ENCODE results near the gene AHCYL2.

Gene AHCYL2

DNA sequence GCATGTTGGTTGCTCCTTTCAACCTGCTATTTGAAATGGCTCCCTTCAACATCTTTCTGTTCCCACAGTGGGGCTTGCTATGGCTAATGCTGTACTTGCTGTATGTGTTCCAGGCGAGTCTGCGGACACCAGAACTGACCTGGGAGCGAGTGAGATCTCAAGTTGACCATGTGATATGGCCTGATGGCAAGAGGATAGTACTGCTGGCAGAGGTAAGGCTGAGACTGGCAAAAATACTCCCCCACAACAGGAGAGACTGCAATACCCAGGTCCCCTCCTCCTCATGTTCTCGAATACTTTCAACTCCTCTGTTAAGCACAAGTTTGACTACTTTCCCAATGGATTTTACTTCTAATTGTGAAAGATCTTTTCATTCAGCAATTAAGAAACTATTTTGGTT, 197.9 kb downstream of the AHCYL2 start:
- H3K4me3 ChIP-seq (ENCODE audit: low read length): no peak overlapping the region
- no peaks in the 10 kb centered on the region for H4K20me1 ChIP-seq (ENCODE audit: control insufficient read depth, insufficient read depth, low read depth, low read length)
- no peaks in the 10 kb centered on the region for H3K36me3 ChIP-seq (ENCODE audit: control insufficient read depth, low read length)
- H3K27ac ChIP-seq (ENCODE audit: low read depth, low read length): no peak overlapping the region
- peaks cover 7% of the 10 kb centered on the region for H3K4me1 ChIP-seq (ENCODE audit: control insufficient read depth, low read length)
- no peaks in the 10 kb centered on the region for H3K27me3 ChIP-seq (ENCODE audit: control insufficient read depth, low read length)
- no peaks in the 10 kb centered on the region for H3F3A ChIP-seq (ENCODE audit: control insufficient read depth, insufficient read depth)
- TF ChIP-seq, protein P1, sequence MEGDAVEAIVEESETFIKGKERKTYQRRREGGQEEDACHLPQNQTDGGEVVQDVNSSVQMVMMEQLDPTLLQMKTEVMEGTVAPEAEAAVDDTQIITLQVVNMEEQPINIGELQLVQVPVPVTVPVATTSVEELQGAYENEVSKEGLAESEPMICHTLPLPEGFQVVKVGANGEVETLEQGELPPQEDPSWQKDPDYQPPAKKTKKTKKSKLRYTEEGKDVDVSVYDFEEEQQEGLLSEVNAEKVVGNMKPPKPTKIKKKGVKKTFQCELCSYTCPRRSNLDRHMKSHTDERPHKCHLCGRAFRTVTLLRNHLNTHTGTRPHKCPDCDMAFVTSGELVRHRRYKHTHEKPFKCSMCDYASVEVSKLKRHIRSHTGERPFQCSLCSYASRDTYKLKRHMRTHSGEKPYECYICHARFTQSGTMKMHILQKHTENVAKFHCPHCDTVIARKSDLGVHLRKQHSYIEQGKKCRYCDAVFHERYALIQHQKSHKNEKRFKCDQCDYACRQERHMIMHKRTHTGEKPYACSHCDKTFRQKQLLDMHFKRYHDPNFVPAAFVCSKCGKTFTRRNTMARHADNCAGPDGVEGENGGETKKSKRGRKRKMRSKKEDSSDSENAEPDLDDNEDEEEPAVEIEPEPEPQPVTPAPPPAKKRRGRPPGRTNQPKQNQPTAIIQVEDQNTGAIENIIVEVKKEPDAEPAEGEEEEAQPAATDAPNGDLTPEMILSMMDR (IDR thresholded peaks at IDR 0.05; ENCODE audit: low read depth, low read length, poor library complexity, severe bottlenecking): no peak
- no peak for TF ChIP-seq EZH2phosphoT487 (IDR thresholded peaks at IDR 0.05; ENCODE audit: borderline replicate concordance, low read length)
- H3K9me2 ChIP-seq (replicated peaks; ENCODE audit: control insufficient read depth, low read length): no peaks in the 10 kb centered on the region
- no peaks in the 10 kb centered on the region for H3K9me3 ChIP-seq (ENCODE audit: control insufficient read depth, insufficient read depth, low read length)
- H3K79me2 ChIP-seq (ENCODE audit: control insufficient read depth, low read length): no peaks in the 10 kb centered on the region
- H3K4me2 ChIP-seq (ENCODE audit: low read length): no peak overlapping the region

DNA sequence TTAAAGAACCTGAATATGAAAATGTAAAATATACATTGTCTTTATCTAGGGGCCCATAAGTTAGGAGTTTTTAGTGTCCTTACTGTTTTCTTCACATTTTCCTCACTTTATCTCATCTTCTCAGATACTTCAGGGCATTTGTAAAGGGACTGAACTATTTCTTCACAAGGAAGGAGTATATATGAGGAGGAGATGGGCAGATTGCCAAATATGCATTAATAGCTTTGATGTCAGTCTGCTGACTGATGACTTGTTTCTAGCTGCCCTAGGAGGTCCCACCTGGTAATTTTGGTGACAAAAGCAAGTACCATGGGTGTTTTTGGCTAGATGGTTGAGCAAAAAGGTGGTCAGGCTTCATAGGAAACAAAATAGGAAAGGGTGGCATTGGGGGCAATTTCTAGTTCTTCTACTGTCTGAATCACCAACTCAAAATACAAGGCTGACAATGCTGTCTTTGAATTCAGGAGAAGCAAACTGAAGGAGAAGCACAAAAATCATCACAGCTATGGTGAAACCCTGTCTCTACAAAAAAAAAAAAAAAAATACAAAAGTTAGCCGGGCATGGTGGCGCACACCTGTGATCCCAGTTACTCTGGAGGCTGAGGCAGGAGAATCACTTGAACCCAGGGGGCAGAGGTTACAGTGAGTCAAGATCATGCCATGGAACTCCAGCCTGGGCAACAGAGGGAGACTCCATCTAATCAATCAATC, 199.0 kb downstream of the AHCYL2 start:
- Histone ChIP-seq H3K27ac (ENCODE audit: low read depth, low read length) (no peak overlapping the region), H3K4me3 (ENCODE audit: low read length) (no peak overlapping the region), H3F3A (ENCODE audit: control insufficient read depth, insufficient read depth) (no peaks in the 10 kb centered on the region), H3K4me1 (ENCODE audit: control insufficient read depth, low read length) (peaks cover 7% of the 10 kb centered on the region), H3K9me2 (replicated peaks; ENCODE audit: control insufficient read depth, low read length) (no peaks in the 10 kb centered on the region), H3K9me3 (ENCODE audit: control insufficient read depth, insufficient read depth, low read length) (no peaks in the 10 kb centered on the region), H4K20me1 (ENCODE audit: control insufficient read depth, insufficient read depth, low read depth, low read length) (no peaks in the 10 kb centered on the region), H3K27me3 (ENCODE audit: control insufficient read depth, low read length) (no peaks in the 10 kb centered on the region), H3K4me2 (ENCODE audit: low read length) (no peak overlapping the region), H3K79me2 (ENCODE audit: control insufficient read depth, low read length) (no peaks in the 10 kb centered on the region), H3K36me3 (ENCODE audit: control insufficient read depth, low read length) (no peaks in the 10 kb centered on the region)
- TF ChIP-seq EZH2phosphoT487 (IDR thresholded peaks at IDR 0.05; ENCODE audit: borderline replicate concordance, low read length): no peak
- TF ChIP-seq, protein P1 (IDR thresholded peaks at IDR 0.05; ENCODE audit: low read depth, low read length, poor library complexity, severe bottlenecking): no peak

DNA sequence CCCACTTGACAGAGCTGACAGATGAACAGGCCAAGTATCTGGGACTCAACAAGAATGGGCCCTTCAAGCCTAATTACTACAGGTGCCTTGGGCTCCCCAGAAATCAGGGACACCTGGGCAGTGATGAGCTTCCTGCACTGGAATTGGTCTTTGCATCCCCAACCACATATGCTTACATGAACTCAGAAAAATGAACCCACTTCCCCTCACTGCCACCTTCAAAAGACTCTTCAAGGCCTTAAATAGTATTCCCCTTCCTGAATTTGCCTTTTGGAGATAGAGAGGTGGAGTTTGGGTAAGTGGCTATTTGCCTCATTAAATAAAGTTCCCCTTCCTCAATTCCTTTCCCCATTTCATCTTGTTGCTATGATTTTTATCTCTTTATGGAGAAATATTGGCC, 201.7 kb downstream of the AHCYL2 start:
- H3K27ac ChIP-seq (ENCODE audit: low read depth, low read length): no peak overlapping the region
- no peaks in the 10 kb centered on the region for H3K9me2 ChIP-seq (replicated peaks; ENCODE audit: control insufficient read depth, low read length)
- H3K79me2 ChIP-seq (ENCODE audit: control insufficient read depth, low read length): no peaks in the 10 kb centered on the region
- peaks cover 3% of the 10 kb centered on the region; the same call in 1 of the 2 replicates for H3K27me3 ChIP-seq (ENCODE audit: control insufficient read depth, low read length)
- H3K9me3 ChIP-seq (ENCODE audit: control insufficient read depth, insufficient read depth, low read length): no peaks in the 10 kb centered on the region
- no peaks in the 10 kb centered on the region for H4K20me1 ChIP-seq (ENCODE audit: control insufficient read depth, insufficient read depth, low read depth, low read length)
- no peak for TF ChIP-seq EZH2phosphoT487 (IDR thresholded peaks at IDR 0.05; ENCODE audit: borderline replicate concordance, low read length)
- TF ChIP-seq, protein P1 (IDR thresholded peaks at IDR 0.05; ENCODE audit: low read depth, low read length, poor library complexity, severe bottlenecking): no peak
- no peaks in the 10 kb centered on the region for H3F3A ChIP-seq (ENCODE audit: control insufficient read depth, insufficient read depth)
- H3K4me3 ChIP-seq (ENCODE audit: low read length): no peak overlapping the region
- H3K4me1 ChIP-seq (ENCODE audit: control insufficient read depth, low read length): peaks cover 7% of the 10 kb centered on the region
- no peak overlapping the region for H3K4me2 ChIP-seq (ENCODE audit: low read length)
- no peaks in the 10 kb centered on the region for H3K36me3 ChIP-seq (ENCODE audit: control insufficient read depth, low read length)
